GM12872 (cell line): ENCODE data around the gene TSC22D2.

Experiments
- CTCF ChIP-seq: IDR thresholded peaks from 3 replicates; pipeline ENCODE4 v1.5.1; 2011; ENCODE audit warnings: low read depth, mild to moderate bottlenecking, low read length, moderate library complexity; ENCODE audit not compliant: insufficient read depth

TSC22D2 gene

GRCh38 chr3:150443331-150443741 lies 35.2 kb downstream of the TSC22D2 start:
- no peak for TF ChIP-seq CTCF

- TF ChIP-seq CTCF, result no peak
Measured at GRCh38 chr3:150444371-150444770, 36.3 kb downstream of the TSC22D2 start.

GRCh38 chr3:150446470-150446977 lies 38.4 kb downstream of the TSC22D2 start:
- TF ChIP-seq CTCF, result no peak

- TF ChIP-seq CTCF, result no peak
Measured at GRCh38 chr3:150447084-150447483, 39.0 kb downstream of the TSC22D2 start.

- TF ChIP-seq CTCF, result no peak
Measured at GRCh38 chr3:150447631-150448465, 39.8 kb downstream of the TSC22D2 start.

GRCh38 chr3:150449169-150449721 lies 41.1 kb downstream of the TSC22D2 start:
- no peak for TF ChIP-seq CTCF

- no peak for TF ChIP-seq CTCF
Measured at GRCh38 chr3:150450916-150451315, 42.8 kb downstream of the TSC22D2 start.
